Colonic mucosa (tissue), 4 donors: ENCODE measurements around the gene PAM16. TPM values are rescaled to one million over a fixed set of nuclear protein-coding genes. Genes with fewer than 3 reads are reported as not detected.

Source experiments
- DNase-seq: peaks from one replicate; pipeline ENCODE4 v3.0.0-alpha.2; 2020
- H3K27ac ChIP-seq: fragments of 200-600 bp; one replicate; pipeline ENCODE4 v1.8.0; 2021
- H3K27me3 ChIP-seq: fragments of 200-600 bp; one replicate; pipeline ENCODE4 v1.8.0; 2021
- H3K36me3 ChIP-seq: fragments of 200-600 bp; one replicate; pipeline ENCODE4 v1.8.0; 2021
- H3K4me1 ChIP-seq: fragments of 200-600 bp; one replicate; pipeline ENCODE4 v1.8.0; 2021; ENCODE audit warnings: mild to moderate bottlenecking
- H3K4me3 ChIP-seq: fragments of 200-600 bp; one replicate; pipeline ENCODE4 v1.8.0; 2021
- H3K9ac ChIP-seq, 2 donors: one replicate each; pipeline ENCODE4 v1.7.0; 2013; ENCODE audit warnings: control low read depth in 2 of 2, low read depth in 2 of 2, low read length in 2 of 2
- H3K9me3 ChIP-seq: fragments of 200-600 bp; one replicate; pipeline ENCODE4 v1.8.0; 2021
- intact Hi-C: fragments of 100-400 bp; cut with DNase I; formaldehyde crosslinking; loops from one replicate; pipeline ENCODE4 v1.14.1; 2022
- total RNA-seq, 2 donors: library from RNA; stranded (reverse); fragmentation: NEBNext Ultra II Directional in 1 of 2; extraction: Animal tissue kit (Norgen Biotek cat#: 25700) in 1 of 2; gene quantifications; one replicate each; pipeline ENCODE4 v1.2.1, GENCODE V29; 2021
- TF ChIP-seq, protein P1 (sequence below): fragments of 200-600 bp; IDR thresholded peaks from one replicate; pipeline ENCODE4 v1.8.0; 2022; ENCODE audit warnings: antibody characterized with exemption, mild to moderate bottlenecking
- donor health status: healthy.
- donor health status: DM: no; HTN: no; CAD: no.
- donor health status: DM: no; HTN: no; CAD: no.

Gene PAM16
- total RNA-seq, 2 donors from 2014 or later: 28.2 to 43.6 TPM

DNA sequence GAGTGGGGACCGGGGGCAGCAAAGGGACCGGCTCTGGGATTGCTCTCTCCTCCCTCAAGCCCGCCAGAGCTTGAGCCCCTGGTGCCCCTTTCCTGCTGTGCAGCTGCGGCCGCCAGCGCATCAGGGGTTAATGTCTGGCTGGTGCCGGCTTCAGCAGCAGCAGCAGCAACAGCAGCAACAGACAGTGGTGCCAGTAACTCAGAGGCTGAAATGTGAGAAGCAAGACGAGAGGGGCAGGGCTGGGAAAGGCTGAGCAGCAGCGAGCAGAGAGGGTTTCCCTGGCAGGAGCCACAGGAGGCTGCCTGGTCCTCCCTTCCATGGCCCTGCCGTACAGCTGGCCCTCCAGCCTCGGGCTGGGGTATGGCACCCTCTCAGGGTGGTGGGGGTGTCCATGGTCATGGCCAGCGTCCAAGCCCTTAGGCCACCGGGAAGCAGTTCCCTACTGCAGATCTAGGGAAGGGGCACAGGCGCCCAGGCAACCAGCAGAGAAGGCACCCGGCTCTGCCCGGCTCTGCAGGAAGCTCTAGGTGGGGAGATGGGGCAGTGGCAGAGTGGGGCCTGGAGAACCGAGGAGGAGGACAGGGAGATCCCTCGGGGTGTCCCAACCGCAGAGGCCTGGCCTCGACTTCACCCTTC lies 57.2 kb downstream of the PAM16 start:
- no peaks in the 10 kb centered on the region for H3K9me3 ChIP-seq
- no peak for DNase-seq
- no peaks in the 10 kb centered on the region for H3K27me3 ChIP-seq
- TF ChIP-seq, protein P1, sequence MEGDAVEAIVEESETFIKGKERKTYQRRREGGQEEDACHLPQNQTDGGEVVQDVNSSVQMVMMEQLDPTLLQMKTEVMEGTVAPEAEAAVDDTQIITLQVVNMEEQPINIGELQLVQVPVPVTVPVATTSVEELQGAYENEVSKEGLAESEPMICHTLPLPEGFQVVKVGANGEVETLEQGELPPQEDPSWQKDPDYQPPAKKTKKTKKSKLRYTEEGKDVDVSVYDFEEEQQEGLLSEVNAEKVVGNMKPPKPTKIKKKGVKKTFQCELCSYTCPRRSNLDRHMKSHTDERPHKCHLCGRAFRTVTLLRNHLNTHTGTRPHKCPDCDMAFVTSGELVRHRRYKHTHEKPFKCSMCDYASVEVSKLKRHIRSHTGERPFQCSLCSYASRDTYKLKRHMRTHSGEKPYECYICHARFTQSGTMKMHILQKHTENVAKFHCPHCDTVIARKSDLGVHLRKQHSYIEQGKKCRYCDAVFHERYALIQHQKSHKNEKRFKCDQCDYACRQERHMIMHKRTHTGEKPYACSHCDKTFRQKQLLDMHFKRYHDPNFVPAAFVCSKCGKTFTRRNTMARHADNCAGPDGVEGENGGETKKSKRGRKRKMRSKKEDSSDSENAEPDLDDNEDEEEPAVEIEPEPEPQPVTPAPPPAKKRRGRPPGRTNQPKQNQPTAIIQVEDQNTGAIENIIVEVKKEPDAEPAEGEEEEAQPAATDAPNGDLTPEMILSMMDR: no peak
- no peak overlapping the region for H3K4me3 ChIP-seq
- peak overlapping the region; percentile 16 for H3K27ac ChIP-seq
- no peak overlapping the region for H3K9ac ChIP-seq
- peaks cover 5% of the 10 kb centered on the region for H3K4me1 ChIP-seq
- no peaks in the 10 kb centered on the region for H3K36me3 ChIP-seq
- intact Hi-C loops: no loop called here

DNA sequence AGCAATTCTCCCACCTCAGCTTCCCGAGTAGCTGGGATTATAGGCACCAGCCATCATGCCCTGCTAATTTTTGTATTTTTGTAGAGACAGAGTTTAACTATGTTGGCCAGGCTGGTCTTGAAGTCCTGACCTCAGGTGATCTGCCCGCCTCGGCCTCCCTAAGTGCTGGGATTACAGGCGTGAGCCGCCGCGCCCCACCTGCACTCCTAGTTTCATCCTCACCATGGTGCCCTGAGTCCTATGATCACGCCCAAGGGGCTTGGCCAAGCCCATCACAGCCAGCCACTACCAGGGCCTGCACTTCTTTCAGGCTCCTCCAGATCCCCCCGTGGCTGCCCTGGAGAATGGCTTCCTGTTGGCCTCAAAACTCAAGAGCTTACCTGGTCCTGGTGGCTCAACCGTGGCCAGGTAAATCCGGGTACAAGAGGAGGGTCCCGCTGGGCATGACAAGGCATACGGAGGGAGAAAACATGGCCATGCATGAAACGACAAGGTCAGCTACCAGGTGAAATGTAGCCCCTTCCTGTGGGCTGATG lies 57.9 kb downstream of the PAM16 start:
- H3K9me3 ChIP-seq: no peaks in the 10 kb centered on the region
- TF ChIP-seq, protein P1: no peak
- H3K4me3 ChIP-seq: no peak overlapping the region
- H3K36me3 ChIP-seq: no peaks in the 10 kb centered on the region
- no peaks in the 10 kb centered on the region for H3K27me3 ChIP-seq
- intact Hi-C loops: no loop called here
- peaks cover 4% of the 10 kb centered on the region for H3K4me1 ChIP-seq
- no peak overlapping the region for H3K9ac ChIP-seq
- H3K27ac ChIP-seq: no peak overlapping the region
- no peak for DNase-seq

DNA sequence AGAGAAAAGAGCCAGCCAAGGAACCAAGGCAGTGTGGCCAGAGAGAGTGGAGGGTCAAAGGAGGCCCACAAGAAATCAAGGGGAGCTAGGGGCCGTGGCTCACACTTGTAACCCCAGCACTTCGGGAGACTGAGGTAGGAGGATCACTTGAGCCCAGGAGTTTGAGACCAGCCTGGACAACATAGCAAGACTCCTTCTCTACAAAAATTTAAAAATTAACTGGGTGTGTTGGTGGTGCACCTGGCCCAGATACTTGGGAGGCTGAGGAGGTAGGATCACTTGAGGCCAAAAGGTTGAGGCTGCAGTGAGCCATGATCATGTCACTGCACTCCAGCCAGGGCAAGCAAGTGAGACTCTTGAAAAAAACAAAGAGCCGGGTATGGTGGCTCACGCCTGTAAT lies 59.4 kb downstream of the PAM16 start:
- TF ChIP-seq, protein P1: no peak
- Histone ChIP-seq H3K27ac (no peak overlapping the region), H3K4me3 (no peak overlapping the region), H3K9me3 (no peaks in the 10 kb centered on the region), H3K36me3 (no peaks in the 10 kb centered on the region), H3K9ac (no peak overlapping the region), H3K4me1 (peaks cover 5% of the 10 kb centered on the region), H3K27me3 (no peaks in the 10 kb centered on the region)
- DNase-seq: no peak
- intact Hi-C loops: no loop called here

Other genes with a start within 250 kb of the PAM16 start
- gene ADCY9, start 234.9 kb downstream of the PAM16 start, total RNA-seq: 10 to 100 TPM; 23.8 to 25.6 TPM
- under 1 TPM; 0.49 to 0.82 TPM for gene SRL, start 109.2 kb downstream of the PAM16 start, total RNA-seq
- gene TFAP4, start 78.3 kb downstream of the PAM16 start, total RNA-seq: 10 to 100 TPM in 1 of 2 donors, 1 to 10 TPM in 1; 5.4 to 15.4 TPM
- gene GLIS2, start 35.3 kb downstream of the PAM16 start, total RNA-seq: 1 to 10 TPM in 1 of 2 donors, under 1 TPM in 1; 0.89 to 4.1 TPM
- 1 to 10 TPM; 2.7 to 4.1 TPM for gene VASN, start 20.5 kb upstream of the PAM16 start, total RNA-seq
- gene CORO7, start 65.3 kb upstream of the PAM16 start, total RNA-seq: 10 to 100 TPM; 37.2 to 55.9 TPM
- 10 to 100 TPM; 48.3 to 76.1 TPM for gene DNAJA3, start 74.5 kb upstream of the PAM16 start, total RNA-seq
- gene NMRAL1, start 123.3 kb upstream of the PAM16 start, total RNA-seq: 10 to 100 TPM; 25.8 to 40.2 TPM
- gene HMOX2, start 125.1 kb upstream of the PAM16 start, total RNA-seq: 10 to 100 TPM; 46.8 to 55.7 TPM
- gene CDIP1, start 187.5 kb upstream of the PAM16 start, total RNA-seq: 10 to 100 TPM; 13.1 to 18.4 TPM
- gene C16orf96, start 205.0 kb upstream of the PAM16 start, total RNA-seq: under 1 TPM in 1 of 2 donors, not detected in 1; 0.08 TPM